Kidney capillary endothelial cell (primary cell): ENCODE results near the gene IL1R1.

Experiments
- DNase-seq: peaks from one replicate; pipeline ENCODE4 v3.0.0-alpha.2; 2018; ENCODE audit warnings: low spot score

IL1R1 gene

GRCh38 chr2:102140377-102140776, 2.2 kb upstream of the IL1R1 start:
- no peak for DNase-seq

- no peak for DNase-seq
These were observed 1.3 kb upstream of the IL1R1 start for GRCh38 chr2:102141011-102141943.

- DNase-seq = no peak
These were observed 393 bp downstream of the IL1R1 start for GRCh38 chr2:102142829-102143449.

GRCh38 chr2:102143450-102143985, 972 bp downstream of the IL1R1 start:
- no peak for DNase-seq

- no peak for DNase-seq
These were observed 1.6 kb downstream of the IL1R1 start for GRCh38 chr2:102144128-102144527.

- DNase-seq = no peak
These were observed 2.6 kb downstream of the IL1R1 start for GRCh38 chr2:102145107-102145506.

GRCh38 chr2:102145934-102146333, 3.4 kb downstream of the IL1R1 start:
- DNase-seq = no peak

GRCh38 chr2:102147935-102148334, 5.4 kb downstream of the IL1R1 start:
- DNase-seq = no peak

- no peak for DNase-seq
These were observed 6.7 kb downstream of the IL1R1 start for GRCh38 chr2:102149243-102149642.

GRCh38 chr2:102149644-102150455, 7.3 kb downstream of the IL1R1 start:
- DNase-seq = no peak

- no peak for DNase-seq
These were observed 11.8 kb downstream of the IL1R1 start for GRCh38 chr2:102154364-102154763.

GRCh38 chr2:102154946-102155702, 12.6 kb downstream of the IL1R1 start:
- DNase-seq = no peak

GRCh38 chr2:102155703-102156515, 13.4 kb downstream of the IL1R1 start:
- DNase-seq = no peak

GRCh38 chr2:102158011-102158755, 15.6 kb downstream of the IL1R1 start:
- no peak for DNase-seq

- peak; percentile 23 for DNase-seq
These were observed 16.7 kb downstream of the IL1R1 start for GRCh38 chr2:102159295-102159694.

- DNase-seq = no peak
These were observed 23.8 kb downstream of the IL1R1 start for GRCh38 chr2:102166189-102166845.

- no peak for DNase-seq
These were observed 25.7 kb downstream of the IL1R1 start for GRCh38 chr2:102168026-102168771.

GRCh38 chr2:102171946-102172345, 29.4 kb downstream of the IL1R1 start:
- no peak for DNase-seq

- no peak for DNase-seq
These were observed 30.2 kb downstream of the IL1R1 start for GRCh38 chr2:102172745-102173144.
